Stimulated activated CD8-positive, alpha-beta memory T cell treated with anti-CD3 and anti-CD28 coated beads, Interleukin-4, amount 100 ng/mL, for 4 hours (primary cell): Measurements from ENCODE around the gene FSD1L.

Experiments used
- DNase-seq, 2 donors: peaks; one replicate each; pipeline ENCODE4 v3.0.0-alpha.2; 2020; ENCODE audit warnings: low read depth in 2 of 2, low spot score in 1 of 2

The FSD1L gene

DNA sequence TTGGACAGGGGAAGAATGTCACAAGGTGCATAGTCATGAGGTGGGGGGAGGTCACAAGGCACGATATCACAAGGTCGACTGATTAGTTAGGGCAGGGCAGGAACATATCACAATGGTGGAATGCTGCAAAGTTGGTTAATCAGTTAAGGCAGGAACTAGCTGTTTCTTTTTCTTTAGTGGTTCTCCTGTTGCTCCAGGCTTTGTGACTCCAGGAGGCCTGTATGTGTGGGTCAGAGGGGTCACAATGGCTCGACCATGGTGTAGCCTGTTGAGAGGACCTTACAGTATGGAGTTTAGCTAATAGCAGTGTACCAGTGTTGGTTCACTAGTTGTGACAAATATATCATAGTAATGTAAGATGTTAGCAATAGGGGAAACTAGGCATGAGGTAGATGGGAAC lies 12.4 kb upstream of the FSD1L start:
- DNase-seq, result no peak

DNA sequence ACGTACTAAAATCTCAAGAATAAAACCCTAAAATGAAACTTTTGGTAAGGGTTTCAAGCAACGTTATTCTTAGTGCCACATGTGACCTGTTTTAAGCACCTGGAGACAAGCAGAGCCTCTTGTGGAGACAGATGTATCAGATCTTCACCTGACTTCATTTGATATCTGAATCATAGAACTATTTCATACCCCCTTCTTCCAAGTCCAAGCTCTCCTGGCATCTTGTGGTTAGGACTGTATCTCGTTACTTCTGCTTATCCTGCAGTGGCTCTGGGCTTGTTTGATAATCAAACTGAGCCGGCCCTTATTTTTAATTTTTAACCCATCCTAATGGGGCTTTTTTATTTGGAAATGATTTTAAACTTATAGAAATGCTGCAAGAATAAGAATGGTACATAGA lies 11.1 kb upstream of the FSD1L start:
- DNase-seq, result no peak

DNA sequence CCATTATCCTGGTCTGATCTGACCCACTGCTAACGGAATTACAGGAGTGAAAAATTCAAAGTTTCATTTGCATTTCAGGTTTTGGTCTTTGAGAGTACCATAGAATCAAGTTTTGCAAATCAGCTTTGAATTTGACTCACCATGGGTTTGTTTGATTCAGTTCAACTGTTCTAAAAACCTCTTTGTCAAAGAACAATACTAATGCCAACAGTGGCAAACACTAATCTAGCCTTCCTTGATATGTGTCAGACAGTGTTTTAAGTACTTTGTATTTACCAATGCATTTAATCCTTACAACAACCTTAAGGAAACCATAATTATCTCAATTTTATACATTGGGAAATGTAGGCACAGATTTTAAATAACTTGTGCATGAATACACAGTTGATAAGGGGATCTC lies 10.1 kb upstream of the FSD1L start:
- no peak for DNase-seq

DNA sequence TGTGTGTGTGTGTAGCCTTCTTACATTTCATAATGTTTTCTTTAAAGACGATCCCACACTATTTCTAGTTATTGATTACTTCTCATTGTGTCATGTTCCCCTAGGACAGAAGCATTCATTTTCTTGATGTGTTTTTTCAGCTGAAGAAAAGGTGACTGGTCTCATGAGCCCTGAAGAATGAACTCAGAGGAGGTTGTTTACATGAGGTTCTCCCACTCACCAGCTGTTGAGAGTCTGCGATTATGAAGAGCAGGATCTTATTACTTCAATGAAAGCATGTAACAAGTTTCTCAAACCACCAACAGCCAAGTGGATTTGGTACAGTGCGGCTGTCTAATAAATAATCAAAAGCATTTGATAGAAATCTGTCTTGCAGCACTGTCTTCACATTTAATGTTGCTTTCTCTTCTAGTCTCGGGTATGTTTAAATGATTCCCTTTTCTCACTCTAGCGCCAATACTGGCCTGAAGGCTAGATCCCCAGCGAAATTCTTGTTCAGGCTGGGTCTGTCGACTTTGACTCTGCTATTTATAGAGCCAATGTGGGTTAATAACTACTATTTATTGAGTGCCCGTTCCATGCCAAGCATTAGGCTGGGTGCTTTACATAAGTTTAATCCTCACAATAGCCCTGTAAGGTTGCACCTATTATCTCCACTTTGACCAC lies 9.6 kb upstream of the FSD1L start:
- no peak for DNase-seq

DNA sequence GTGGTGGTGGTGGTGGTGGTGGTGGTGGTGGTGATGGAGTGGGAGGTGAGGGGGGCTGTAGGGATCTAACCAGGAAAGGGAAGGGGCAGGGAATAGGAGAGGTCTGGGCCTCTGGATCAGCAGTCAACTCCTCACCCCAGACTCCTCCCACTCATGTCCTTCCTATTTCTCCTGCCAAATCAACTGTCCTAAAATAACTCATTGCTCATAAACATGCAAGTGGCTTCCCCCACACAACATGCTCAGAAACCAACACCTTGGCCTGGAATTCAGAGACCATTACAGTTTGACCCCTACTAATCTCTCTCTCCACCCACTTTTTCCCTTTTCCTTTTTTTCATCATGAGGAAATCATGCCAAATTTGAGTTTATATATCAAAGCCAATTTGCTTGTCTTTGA lies 8.4 kb upstream of the FSD1L start:
- DNase-seq, result no peak

DNA sequence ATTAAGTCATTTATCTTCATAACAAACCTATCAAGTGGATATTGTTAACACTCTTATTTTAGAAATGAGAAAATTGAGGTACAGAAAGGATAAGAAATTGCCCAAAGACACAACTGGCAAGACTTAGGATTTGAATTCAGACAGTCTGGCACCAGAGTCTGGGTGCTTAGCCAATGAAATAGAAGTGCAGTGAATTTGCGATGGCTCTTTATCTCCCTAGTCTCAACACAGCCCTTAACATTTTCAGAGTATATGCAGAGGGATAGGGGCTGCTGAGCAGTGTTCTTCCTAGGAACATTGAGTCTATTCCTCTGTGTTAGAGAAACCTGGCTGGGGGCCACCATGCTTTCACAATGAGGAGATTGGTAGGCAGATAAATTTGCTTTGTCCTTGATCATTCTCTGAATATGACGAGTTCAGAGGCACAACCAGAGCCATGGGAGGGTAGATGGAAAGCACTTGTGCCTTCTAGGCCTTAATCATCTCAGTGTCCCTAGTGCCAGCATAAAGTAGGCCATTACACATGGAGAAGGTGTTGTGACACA lies 6.1 kb upstream of the FSD1L start:
- DNase-seq, result no peak

DNA sequence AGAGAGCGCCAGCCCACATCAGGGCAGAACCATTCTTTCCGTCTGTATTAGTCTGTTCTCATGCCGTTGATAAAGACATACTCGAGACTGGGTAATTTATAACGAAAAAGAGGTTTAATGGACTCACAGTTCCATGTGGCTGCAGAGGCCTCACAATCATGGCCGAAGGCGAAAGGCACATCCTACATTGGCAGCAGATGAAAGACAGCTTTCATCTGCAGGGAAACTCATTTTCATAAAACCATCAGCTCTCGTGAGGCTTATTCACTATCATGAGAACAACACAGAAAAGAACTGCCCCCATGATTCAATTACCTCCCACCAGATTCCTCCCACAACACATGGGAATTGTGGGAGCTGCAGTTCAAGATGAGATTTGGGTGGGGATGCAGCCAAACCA lies 4.7 kb upstream of the FSD1L start:
- no peak for DNase-seq

DNA sequence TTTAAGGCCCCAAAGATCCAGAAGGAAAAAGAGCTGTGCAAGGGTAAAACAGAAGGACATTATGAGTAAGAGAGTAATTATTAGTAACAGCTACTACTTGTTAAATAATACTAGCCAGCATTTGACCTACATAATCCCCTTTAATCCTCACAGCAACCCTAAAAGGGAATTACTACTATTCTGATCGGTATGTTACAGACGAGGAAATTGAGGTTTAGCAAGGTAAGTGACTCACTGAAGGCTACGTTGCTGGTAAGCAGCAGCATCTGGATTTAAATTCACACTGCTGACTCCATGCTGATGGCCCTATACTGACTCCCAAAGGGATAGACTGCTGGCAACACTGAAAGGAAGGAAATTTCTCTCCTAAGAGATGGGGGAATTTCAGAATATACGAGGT lies 3.7 kb upstream of the FSD1L start:
- no peak for DNase-seq

DNA sequence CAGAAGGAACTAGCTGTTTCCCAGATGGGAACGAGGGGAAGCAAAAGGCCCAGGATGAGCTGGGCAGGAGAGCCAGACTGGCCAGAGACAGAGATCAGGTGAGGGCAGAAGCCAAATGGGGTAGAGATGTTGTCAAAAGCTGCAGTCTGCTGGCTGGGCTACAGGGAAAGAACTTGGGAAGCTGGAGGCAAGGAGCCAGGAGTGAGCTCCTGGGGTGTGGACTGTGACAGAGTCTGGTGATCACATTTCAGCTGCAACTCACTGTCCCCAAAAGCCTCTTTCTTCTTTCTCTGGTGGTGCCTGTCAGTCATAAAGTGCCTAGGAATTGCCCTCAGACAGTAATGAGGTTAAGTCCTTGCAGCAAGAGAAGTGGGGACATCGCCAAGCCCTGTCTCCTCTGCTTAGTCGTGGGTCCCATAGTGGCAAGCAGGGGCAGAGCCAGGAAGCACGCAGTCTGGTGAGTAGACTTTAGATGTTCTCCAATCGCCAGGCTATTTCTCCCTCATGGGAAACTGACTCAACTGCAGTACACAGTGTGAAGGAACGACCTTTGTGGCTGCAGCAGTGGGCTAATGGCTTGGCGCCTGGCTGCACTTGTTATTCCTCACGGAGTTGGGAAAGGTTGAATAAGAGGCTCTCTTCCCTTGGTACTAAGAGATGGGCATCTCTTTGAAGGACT lies 2.5 kb upstream of the FSD1L start:
- no peak for DNase-seq

DNA sequence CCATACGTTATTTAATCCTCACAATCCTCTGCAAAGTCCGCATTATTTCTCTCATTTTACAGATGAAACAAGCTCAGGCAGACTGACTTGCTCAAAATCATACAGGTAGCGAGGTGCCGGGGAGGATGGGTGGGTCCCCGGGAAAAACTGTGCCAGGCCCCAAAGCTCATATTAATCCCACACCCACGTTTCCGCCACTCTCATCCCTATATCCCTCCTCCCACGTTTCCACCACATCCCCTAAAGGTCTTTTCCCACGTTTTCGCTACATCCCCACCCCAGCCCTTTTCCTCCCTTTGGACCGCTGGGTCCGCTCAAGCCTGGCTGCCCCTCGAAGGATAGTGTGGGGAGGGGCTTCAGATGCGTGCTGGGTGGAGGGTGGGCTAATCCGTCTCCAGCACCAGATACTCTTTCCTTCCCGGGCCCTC lies 434 bp upstream of the FSD1L start:
- DNase-seq, result no peak

DNA sequence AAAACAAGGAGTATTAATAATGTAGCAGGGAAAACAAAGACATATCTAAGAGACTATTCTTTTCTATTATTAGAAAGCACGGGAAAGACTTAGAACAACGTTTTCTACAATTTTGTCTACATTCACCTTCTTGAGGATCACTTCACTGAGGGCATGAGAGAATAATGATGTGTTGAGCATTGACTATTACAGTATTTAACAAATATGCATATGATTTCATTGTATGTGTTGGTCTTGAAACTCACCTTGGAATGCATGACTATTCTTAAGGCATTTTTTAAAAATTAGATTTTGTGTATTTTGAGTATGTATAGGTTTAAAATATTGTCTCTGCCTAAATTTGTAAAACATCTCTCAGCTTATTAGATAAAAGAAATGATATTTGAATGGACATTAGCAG lies 1.2 kb downstream of the FSD1L start:
- no peak for DNase-seq

DNA sequence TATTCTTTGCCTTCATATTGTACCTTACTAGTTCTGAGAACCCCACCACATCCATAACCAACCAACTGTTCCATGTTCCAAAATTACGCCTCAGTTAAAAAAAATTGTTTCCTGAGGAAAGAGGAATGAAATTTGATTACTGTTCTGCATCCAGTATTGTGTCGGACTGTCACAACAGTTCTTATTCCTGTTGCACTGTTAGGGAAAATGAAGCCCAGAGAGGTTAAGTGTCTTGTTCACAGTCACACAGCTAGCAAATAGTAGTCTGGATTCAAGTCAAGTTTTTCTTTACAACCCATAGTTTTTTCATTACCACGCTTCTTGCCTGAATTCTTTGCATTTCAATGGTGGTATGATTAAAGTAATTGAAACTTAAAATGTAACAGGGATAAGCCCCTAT lies 4.4 kb downstream of the FSD1L start:
- no peak for DNase-seq

DNA sequence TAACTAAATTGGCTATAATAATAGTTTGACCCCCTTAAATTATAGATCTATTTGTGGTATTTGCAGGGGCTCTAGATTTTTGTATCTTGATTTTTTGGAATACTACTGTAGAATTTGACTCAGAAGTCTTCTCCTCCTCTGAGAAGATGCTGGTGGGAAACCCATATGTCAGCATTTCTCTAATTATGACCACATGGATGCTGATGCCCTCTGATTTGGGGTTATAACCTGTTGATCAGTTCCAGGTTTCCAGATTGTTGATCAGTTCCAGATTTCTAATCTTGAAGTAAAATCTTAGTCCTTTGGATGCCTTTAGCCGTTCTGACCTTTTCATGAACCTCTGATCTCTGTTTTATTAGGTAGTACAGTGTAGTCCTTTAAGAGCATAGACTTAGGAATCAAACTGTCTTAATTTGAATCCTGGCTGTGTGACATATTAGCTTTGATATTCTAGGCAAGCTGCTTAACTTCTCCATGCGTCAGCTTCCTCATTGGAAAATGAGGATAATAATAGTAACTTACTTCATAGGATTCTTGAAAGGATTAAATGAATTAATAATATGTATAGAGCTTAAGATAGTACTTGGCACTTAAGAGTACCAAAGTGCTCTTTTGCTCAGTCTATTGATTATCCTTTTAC lies 8.1 kb downstream of the FSD1L start:
- no peak for DNase-seq

DNA sequence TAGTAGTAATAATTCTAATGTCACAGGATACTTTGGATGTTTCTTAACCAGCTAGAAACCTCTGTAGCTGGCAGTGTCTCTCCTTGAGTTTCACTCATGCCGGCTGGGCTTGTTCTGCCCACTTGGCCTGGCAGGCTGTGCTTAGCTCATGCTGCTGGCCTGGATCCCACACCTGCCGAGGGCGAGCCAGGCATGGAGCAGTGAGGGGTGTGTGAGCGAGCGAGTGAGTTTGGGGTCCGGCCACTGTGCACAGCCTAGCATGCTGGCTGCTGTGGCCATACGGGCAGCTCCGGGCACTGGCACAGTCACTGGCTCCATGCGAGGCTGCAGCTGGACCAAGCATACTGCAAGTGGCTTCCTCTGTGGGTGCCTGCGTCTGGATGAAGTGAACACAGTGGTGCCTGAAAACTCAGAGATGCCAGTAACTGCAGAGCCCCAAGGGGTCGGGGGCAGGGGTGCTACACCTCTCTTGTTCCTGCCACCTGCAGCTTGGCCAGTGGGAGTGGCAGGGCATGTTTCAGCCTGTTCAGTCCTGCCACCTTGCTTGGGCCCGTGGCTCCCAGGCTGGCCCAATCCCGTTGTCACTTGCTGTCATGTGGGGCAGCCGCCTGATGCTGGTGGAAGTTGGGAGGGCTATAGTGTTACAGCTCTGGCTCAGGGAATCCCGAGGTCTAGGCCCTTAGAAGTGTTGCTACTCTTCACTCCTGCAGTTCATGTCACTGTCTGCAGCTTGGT lies 9.9 kb downstream of the FSD1L start:
- DNase-seq, result no peak

DNA sequence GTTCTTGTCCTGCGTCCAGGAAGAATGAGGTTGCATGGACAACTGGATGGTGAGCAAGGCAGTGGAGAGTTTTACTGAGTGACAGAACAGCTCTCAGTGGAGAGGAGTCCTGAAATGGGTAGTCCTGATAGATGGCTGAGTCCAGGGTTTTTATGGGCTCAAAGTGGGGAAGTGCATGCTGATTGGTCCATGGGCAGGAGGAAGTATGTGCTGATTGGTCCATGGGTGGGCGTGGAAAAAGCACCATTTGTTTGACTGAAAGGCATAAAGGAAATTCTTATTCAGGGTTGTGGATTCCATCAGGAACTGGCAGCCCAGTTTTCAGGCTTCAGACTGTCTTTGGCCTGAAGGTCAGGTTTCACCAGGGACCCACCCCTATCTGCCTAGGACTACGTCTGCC lies 10.6 kb downstream of the FSD1L start:
- no peak for DNase-seq

DNA sequence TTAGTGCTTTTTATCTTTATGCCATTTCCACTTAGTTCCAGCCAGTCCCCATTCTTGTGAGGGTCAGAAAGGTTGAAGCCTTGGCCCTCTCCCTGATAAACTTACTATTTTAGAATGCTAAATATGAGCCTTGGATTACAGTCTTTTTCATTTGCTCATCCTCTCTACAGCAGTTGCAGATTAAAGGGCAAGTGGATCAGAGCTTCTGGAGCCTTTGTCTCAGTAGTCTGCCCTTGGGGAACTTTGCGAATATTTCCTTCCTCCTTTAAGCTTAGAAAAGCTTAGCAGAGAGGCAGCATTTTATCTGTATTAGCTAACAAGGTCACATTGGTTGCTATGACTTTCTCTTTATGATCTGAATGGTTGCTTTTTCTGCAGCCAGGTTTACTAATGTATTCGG lies 11.5 kb downstream of the FSD1L start:
- no peak for DNase-seq

DNA sequence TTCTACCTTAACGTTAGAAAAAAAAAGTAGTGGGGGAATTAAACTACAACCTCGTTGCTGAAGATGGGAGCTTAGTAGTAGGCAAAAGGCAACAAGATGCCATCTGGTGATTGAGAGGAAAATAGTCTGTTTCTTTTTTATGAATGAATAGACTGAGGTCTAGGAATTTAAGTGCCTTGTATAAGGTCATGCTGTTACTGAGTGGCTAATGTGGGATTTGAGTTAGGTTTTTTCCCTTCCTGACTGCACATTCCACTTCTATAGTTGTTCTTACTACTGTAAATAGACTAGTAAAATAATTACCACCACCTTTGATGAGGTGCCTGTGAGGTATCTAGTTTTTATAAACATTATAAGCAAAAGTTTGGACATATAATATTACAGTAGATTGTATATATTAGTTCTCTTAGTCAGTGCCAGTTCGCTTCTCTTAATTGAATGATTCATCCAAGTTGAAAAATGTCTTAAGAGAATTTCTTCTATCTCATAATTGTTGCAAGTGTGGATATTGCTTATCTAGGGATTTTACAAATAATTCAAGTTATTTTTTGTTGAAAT lies 19.1 kb downstream of the FSD1L start:
- no peak for DNase-seq

DNA sequence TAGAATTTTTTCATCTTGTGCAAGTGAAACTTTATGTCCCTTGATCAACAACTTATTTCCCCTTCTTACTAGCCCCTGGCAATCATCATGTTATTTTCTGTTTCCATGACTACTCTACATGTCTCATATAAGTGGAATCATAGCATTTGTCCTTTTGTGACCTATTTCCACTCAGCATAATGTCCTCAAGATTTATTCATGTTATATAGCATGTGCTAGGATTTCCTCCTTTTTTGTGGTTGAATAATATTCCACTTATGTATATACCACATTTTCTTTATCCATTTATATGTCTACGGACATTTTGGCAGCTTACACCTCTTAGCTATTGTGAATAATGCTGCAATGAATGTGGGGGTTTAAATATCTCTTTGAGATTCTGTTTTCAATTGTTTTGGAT lies 21.0 kb downstream of the FSD1L start:
- DNase-seq, result no peak

DNA sequence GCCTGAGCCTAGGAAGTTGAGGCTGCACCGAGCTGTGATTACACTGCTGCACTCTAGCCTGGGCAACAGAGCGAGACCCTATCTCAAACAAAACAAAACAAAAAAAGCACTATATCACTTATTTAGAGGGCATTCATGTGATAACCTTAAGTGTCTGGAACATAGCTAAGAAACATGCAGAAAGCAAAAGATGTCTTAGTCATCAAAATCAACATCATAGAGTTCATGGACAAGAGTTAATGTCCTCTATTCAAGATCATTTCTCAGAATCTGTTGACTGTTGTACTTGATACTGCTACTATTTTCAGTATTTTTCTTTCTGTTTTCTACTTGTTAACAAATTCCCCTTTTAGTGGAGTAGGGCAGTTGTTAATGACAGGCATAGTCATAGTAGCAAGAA lies 25.4 kb downstream of the FSD1L start:
- no peak for DNase-seq

DNA sequence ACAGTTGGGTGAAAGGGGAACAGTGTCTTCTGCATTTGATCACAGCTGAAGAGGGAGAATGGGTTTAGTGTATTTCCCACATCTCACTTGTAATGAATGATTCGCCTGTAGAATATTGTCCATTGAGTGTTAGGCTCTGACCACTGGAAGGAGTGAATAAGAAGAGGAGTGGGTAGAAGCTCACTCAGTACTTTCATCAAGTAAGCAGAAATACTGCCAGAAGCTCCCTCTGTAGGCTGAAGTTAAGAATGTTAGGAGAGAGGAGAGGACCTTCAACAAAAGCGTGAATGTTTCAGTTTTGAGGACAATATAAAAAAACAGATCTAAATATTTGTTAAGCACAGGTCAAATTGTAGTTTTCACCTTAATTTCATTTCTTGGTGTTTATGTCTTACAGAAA lies 27.5 kb downstream of the FSD1L start:
- no peak for DNase-seq

DNA sequence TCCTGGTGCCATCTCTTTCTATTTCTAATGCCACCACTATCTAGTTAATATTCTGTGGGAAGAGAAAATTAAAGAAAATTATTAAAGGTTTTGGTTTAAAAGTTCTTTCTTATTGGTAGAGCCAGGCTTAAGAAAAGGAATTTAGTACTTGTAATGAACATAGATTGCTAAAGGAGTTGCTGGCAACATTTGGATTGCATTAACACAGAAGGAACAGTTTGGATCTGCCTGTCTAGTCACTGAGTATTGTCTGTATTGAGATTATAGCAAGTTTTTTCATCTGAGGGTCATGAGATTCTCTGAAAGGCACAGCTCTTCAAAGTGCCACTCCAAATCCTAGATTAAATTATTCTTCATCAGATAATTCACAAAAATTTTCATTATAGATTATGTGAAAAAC lies 32.0 kb downstream of the FSD1L start:
- DNase-seq, result no peak

DNA sequence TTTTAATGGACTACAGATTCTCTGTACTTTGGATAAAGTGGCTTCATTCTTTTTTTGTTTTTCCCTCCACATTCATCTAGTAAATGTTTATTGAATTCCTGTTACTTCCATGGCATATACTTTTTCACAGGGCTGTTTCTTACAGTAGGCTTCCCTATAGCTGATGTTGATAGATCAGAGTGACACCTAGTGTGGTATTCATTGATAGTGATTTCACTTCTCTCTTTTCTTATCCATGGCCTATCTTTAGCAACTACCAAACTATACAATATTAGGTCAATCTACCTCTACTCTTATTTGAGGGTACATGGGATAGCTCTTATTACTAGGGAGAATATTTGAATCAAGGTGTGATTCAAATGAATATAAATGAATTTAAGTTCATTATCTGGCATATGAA lies 35.8 kb downstream of the FSD1L start:
- DNase-seq, result no peak
